GM13977 (cell line): Measurements from ENCODE around the gene FAIM2.
"Not testable (repeated sequence)": the region's sequence is repeated elsewhere in the genome, so short reads cannot be mapped to it uniquely, and the experiment has no call there.

Experiments used
- DNase-seq: peaks from one replicate; pipeline ENCODE4 v3.0.0; 2012; ENCODE audit warnings: low spot score
- in situ Hi-C: fragments of 300-500 bp; cut with MboI; formaldehyde crosslinking; loops from one replicate; pipeline ENCODE4 v1.12.0; 2022; ENCODE audit warnings: low sequenced_read_pairs, low pct_unique_long_range_greater_than_20kb, mixed read lengths, inconsistent platforms; ENCODE audit not compliant: unreplicated experiment
- TF ChIP-seq, protein P1 (sequence below): IDR thresholded peaks from 2 replicates; pipeline ENCODE4 v1.5.1; 2012; ENCODE audit warnings: mild to moderate bottlenecking, control low read depth; ENCODE audit not compliant: insufficient read depth; ENCODE audit errors: extremely low read depth, missing control alignments

FAIM2 gene

DNA sequence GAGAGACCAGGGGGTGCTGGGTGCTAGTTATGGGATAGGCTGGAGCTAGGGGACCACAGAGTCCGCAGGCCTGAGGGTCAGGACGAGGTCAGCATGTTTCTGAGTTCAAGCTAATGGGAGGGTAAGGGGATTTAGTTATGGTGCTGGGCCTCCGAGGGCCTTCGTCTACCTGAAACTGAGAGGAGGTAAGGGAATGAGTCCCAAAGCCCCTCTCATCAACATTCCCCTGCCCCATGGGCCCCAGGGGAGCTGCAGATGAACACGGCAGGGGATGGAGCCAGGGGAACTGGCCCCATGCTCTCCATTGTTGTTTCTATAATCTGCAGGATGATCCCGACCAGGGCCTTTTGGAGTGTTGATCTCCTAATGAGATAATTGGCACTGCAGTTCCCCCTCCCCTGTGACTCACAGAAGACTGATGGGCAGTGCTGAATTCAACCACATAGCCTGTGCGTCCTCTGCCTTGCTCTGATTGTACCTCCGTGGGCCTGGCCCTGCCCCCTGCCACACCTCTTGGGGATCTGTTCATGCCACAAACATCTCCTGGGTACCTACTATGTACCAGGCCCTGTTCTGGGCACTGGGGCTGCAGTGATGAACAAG lies 21.4 kb downstream of the FAIM2 start:
- TF ChIP-seq, protein P1, sequence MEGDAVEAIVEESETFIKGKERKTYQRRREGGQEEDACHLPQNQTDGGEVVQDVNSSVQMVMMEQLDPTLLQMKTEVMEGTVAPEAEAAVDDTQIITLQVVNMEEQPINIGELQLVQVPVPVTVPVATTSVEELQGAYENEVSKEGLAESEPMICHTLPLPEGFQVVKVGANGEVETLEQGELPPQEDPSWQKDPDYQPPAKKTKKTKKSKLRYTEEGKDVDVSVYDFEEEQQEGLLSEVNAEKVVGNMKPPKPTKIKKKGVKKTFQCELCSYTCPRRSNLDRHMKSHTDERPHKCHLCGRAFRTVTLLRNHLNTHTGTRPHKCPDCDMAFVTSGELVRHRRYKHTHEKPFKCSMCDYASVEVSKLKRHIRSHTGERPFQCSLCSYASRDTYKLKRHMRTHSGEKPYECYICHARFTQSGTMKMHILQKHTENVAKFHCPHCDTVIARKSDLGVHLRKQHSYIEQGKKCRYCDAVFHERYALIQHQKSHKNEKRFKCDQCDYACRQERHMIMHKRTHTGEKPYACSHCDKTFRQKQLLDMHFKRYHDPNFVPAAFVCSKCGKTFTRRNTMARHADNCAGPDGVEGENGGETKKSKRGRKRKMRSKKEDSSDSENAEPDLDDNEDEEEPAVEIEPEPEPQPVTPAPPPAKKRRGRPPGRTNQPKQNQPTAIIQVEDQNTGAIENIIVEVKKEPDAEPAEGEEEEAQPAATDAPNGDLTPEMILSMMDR, result no peak
- in situ Hi-C loops, result no loop called here
- DNase-seq, result no peak

DNA sequence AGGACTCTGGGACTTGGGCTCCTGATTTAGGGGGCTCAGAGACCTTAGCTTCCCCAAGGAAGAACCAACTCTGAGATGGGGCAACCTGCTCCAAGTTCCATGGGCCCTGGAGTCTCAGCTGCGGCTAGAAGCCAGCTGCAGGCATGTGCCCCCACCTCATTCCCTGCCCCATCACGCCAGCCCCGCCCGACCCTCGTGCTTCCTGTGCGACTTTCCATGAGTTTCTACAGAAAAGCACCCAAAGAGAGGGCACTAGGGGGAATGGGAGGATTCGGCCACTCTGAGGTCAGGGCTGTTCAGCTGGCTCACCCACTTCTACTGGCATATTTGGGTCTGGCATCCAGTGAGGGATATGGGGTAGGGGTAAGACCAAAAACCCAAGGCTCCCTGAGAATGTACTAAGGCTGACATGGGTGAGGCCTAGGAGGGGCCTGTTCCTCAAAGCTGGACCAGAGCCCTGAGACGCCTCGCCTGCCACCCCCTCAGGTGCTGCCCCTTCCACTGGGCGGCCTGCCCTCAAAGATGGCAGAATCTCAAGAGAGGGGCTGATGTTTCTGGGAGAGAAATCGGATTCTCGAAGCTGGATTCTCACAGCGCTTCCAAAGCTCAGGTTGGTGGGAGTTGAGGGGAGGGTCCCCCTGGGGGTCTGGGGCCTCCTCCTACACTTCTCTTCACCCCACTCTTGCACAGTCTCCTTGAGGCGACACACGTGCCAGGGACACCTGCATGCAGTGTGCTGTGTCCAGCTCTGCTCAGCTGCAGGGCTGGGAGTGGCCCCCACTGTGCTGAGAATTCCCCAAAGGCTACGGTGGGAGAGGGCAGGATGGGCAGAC lies 22.1 kb downstream of the FAIM2 start:
- in situ Hi-C loops, result no loop called here
- TF ChIP-seq, protein P1, result no peak
- DNase-seq, result no peak

- TF ChIP-seq, protein P1, result no peak
- no peak for DNase-seq
- in situ Hi-C loops, result no loop called here
Measured at GRCh38 chr12:49880756-49881414, 22.8 kb downstream of the FAIM2 start.

DNA sequence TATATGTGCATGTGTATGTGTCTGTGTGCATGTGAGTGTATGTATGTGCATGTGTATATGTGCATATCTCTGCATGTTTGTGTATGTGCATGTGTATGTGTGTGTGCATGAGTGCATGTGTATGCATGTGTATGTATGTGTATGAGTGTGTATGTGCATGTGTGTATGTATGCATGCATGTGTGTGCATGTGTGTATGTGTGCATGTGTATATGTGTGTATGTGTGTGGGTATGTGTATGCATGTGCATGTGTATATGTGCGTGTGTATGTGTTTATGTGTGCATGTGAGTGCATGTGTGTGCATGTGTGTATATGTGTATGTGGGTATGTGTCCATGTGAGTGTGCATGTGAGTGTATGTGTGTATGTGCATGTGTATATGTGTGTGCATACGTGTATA lies 24.6 kb downstream of the FAIM2 start:
- in situ Hi-C loops, DNase-seq: not testable (repeated sequence)

DNA sequence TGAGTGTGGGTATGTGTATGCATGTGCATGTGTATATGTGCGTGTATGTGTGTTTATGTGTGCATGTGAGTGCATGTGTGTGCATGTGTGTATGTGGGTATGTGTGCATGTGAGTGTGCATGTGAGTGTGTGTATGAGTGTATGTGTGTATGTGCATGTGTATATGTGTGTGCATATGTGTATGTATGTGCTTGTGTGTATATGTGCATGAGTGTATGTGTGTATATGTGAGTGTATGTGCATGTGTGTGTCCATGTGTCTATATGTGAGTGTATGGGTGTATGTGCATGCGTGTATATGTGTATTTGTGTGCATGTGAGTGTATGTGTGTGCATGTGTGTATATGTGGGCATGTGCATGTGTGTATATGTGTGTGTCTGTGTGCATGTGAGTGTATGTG lies 25.7 kb downstream of the FAIM2 start:
- DNase-seq, result no peak
- in situ Hi-C loops, result no loop called here
- TF ChIP-seq, protein P1, result no peak

DNA sequence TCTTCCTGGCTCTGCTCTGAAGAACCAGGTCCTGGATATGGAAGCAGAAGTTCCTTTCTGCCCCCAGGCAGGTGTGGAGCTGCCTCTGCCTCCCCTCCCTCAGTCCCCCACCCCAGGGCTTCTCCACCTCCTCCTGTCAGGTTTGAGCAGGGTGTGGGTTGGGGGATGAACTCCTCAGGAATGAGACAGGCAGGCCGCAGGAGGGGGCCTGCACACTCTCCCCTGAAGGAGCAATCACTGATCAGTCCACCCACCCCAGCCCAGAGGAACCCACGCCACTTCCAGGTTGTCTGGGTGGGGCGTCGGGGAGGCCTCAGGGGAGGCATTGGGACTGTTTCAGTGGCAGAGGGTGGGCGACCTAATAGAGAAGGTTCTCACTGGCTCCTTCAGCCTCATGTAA lies 26.6 kb downstream of the FAIM2 start:
- TF ChIP-seq, protein P1, result no peak
- in situ Hi-C loops, result no loop called here
- no peak for DNase-seq

DNA sequence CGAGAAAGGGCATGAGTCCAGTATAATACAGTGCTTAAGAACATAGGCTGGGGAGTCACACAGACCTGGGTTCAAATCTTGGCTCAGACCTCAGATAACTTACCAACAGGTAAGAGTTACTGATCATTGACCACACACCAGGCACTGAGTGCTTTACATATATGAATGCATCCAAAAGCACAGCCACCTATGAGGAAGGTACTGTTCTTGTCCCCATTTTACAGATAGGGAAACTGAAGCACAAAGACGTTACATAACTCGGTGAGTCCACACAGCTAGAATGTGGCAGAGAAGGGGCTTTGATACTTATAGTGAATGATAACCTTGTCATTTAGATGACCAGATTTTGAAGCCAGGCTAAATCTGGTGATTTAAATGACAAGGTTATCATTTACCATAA lies 27.6 kb downstream of the FAIM2 start:
- no peak for DNase-seq
- TF ChIP-seq, protein P1, result no peak
- in situ Hi-C loops, result no loop called here
